ENCODE data around the gene LRRC25.

Gene LRRC25

GRCh38 chr19:18414504-18415177, 17.2 kb upstream of the LRRC25 start (continued):
- TF ChIP-seq ZNF223 (tag by site-specific recombination; IDR thresholded peaks at IDR 0.05) (no peak), ZNF16 (tag by site-specific recombination; IDR thresholded peaks at IDR 0.05; ENCODE audit: low read depth) (no peak)

- Histone ChIP-seq H3K4me3 (ENCODE audit: low read depth, low read length) (no peak overlapping the region), H3K4me1 (ENCODE audit: control insufficient read depth, insufficient read depth, low read length) (peaks cover 9% of the 10 kb centered on the region; the same call in 1 of the 2 replicates), H3K36me3 (ENCODE audit: control insufficient read depth in 2 of 2, insufficient read depth in 1 of 2, low read length in 2 of 2) (no peaks in the 10 kb centered on the region), H3K27ac (ENCODE audit: extremely low read depth, low read depth, low read length) (no peak overlapping the region), H3K9me3 (ENCODE audit: control insufficient read depth, insufficient read depth, low read depth, low read length) (no peaks in the 10 kb centered on the region)
- ChIA-PET CTCF (interaction anchor here (0.6 to 6.7 kb wide), 11 partner anchors 11 to 1057 kb away, joined by 3 to 117 read pairs (median 5); partner anchors contain the start of genes GDF15 and JUND), POLR2A (interaction anchor here (0.6 to 2.5 kb wide), 4 partner anchors 69 to 806 kb away, joined by 3 to 18 read pairs (median 4); partner anchors contain the start of gene JUND)
- no peak for TF ChIP-seq EGR2 (tag by site-specific recombination; IDR thresholded peaks at IDR 0.05; ENCODE audit: low read depth)
- TF ChIP-seq ZNF302 (tag by site-specific recombination; IDR thresholded peaks at IDR 0.05; ENCODE audit: low read depth), result no peak
- no peak for TF ChIP-seq ZNF140 (tag by site-specific recombination; IDR thresholded peaks at IDR 0.05)
- no peak for TF ChIP-seq ZNF830 (tag by site-specific recombination; IDR thresholded peaks at IDR 0.05; ENCODE audit: low read depth)
- no peak for TF ChIP-seq ZNF223 (tag by site-specific recombination; IDR thresholded peaks at IDR 0.05)
- no peak for TF ChIP-seq PRDM1 (tag by site-specific recombination; IDR thresholded peaks at IDR 0.05)
- no peak for TF ChIP-seq SP2 (tag by site-specific recombination; IDR thresholded peaks at IDR 0.05)
- TF ChIP-seq ZNF621 (tag by site-specific recombination; IDR thresholded peaks at IDR 0.05), result no peak
- TF ChIP-seq ZNF423 (tag by site-specific recombination; IDR thresholded peaks at IDR 0.05), result no peak
- no peak for TF ChIP-seq KLF10 (tag by site-specific recombination; IDR thresholded peaks at IDR 0.05)
- no peak for TF ChIP-seq ZNF768 (tag by site-specific recombination; IDR thresholded peaks at IDR 0.05)
- no peak for TF ChIP-seq ZNF214 (tag by site-specific recombination; IDR thresholded peaks at IDR 0.05; ENCODE audit: borderline replicate concordance)
- no peak for TF ChIP-seq ZNF501 (tag by site-specific recombination; IDR thresholded peaks at IDR 0.05)
Measured at GRCh38 chr19:18412610-18413239, 15.3 kb upstream of the LRRC25 start.

GRCh38 chr19:18408053-18408476, 10.6 kb upstream of the LRRC25 start:
- Histone ChIP-seq H3K9me3 (ENCODE audit: control insufficient read depth, insufficient read depth, low read depth, low read length) (no peaks in the 10 kb centered on the region), H3K4me3 (ENCODE audit: low read depth, low read length) (no peak overlapping the region), H3K27ac (ENCODE audit: extremely low read depth, low read depth, low read length) (no peak overlapping the region), H3K4me1 (ENCODE audit: control insufficient read depth, insufficient read depth, low read length) (no peaks in the 10 kb centered on the region), H3K36me3 (ENCODE audit: control insufficient read depth in 2 of 2, insufficient read depth in 1 of 2, low read length in 2 of 2) (no peaks in the 10 kb centered on the region)
- TF ChIP-seq CTCF (tag by site-specific recombination; IDR thresholded peaks at IDR 0.05) (peak; percentile 52; the same call in 1 of the 2 replicates), ZFHX2 (tag by site-specific recombination; conservative IDR thresholded peaks at IDR 0.05) (no peak), ZNF561 (tag by site-specific recombination; IDR thresholded peaks at IDR 0.05; ENCODE audit: borderline replicate concordance) (0 out of 2 replicates have a peak, but pooled peaks have one; percentile 67), GLIS2 (tag by site-specific recombination; IDR thresholded peaks at IDR 0.05) (peak; percentile 27; the same call in 1 of the 2 replicates), SP2 (tag by site-specific recombination; IDR thresholded peaks at IDR 0.05) (no peak), IKZF3 (tag by site-specific recombination; IDR thresholded peaks at IDR 0.05) (0 out of 2 replicates have a peak, but pooled peaks have one; percentile 10), GLIS1 (tag by site-specific recombination; IDR thresholded peaks at IDR 0.05) (peak; percentile 67), ZNF654 (tag by site-specific recombination; IDR thresholded peaks at IDR 0.05; ENCODE audit: low read depth) (peak; percentile 13)
- POLR2A ChIA-PET, result no interaction called here
- CTCF ChIA-PET, result interaction anchor here (0.9 to 1.3 kb wide), 2 partner anchors 59 to 132 kb away, joined by 3 to 4 read pairs; no protein-coding TSS in a partner anchor

Measured in HEK293 (cell line).